ENCODE data around the gene ZNF738.

ZNF738 gene

DNA sequence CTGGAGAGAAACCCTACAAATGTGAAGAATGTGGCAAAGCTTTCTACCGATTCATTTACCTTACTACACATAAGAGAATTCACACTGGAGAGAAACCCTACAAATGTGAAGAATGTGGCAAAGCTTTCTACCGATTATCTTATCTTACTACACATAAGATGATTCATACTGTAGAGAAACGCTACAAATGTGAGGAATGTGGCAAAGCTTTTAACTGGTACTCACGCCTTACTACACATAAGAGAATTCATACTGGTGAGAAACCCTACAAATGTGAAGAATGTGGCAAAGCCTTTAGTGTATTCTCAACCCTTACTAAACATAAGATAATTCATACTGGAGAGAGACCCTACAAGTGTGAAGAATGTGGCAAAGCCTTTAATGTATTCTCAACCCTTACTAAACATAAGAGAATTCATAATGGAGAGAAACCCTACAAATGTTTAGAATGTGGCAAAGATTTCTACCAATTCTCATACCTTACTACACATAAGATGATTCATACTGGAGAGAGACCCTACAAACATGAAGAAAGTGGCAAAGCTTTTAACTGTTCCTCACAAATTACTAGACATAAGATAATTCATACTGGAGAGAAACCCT, 25.3 kb downstream of the ZNF738 start:
- no peak for DNase-seq (ENCODE audit: insufficient read length, low spot score)
- FAIRE-seq, result peak; percentile 36
- no peak for TF ChIP-seq POLR2A (IDR thresholded peaks at IDR 0.05; ENCODE audit: low read depth, low read length)

DNA sequence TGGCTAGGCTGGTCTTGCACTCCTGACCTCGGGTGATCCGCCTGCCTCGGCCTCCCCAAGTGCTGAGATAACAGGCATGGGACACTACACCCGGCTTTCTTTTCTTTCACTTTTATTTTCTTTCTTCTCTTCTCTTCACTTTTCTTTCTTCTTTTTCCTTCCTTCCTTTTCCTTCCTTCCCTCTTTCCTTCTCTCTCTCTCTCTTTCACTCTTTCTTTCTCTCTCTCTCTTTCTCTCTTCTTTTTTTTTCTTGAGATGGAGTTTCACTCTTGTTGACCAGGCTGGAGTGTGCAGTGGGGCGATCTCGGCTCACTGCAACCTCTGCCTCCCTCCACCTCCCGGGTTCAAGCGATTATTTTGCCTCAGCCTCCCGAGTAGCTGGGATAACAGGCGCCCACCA, 37.3 kb downstream of the ZNF738 start:
- DNase-seq (ENCODE audit: insufficient read length, low spot score) (no peak), FAIRE-seq (no peak)
- TF ChIP-seq POLR2A (IDR thresholded peaks at IDR 0.05; ENCODE audit: low read depth, low read length), result no peak

DNA sequence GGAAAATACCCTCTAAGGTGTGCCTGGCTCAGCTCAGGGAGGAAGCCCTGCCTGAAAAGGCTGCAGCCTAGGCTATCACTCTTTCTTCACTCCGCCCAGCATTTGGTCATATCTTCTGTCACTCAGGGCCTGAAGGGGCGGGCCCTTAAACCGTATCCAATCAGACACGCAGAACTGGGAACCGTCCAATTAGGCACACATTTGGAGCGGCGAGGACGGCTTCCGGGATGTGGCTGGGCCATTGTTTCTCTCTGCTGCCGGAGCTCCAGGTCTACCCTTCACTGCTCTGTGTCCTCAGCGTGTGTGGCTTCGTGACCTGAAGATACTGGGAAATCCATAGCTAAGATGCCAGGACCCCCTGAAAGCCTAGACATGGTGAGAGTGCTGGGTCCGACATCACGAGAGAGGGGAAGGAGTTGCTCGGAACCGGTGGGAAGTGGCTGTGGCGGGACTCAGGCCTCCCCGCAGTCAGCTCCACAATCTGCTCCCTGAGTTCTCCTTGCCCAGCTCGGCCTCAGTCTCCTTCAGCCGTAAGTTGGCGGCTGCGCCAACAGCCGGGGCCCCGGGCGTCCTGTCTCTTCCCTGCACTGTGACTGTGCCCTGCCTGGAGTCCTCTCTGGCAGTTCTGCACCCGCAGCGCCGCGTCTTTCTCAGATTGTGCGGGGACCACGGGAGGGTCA, 38.2 kb downstream of the ZNF738 start, which contains the start of gene ZNF493:
Gene ZNF493 (plus strand): TSS at position 241 of the 680 bp plus-strand sequence. CDS start 105 bp downstream, at position 346.
- DNase-seq (ENCODE audit: insufficient read length, low spot score) (peak; percentile 55), FAIRE-seq (peak; percentile 99)
- peak; percentile 45; the same call in 1 of the 2 replicates for TF ChIP-seq POLR2A (IDR thresholded peaks at IDR 0.05; ENCODE audit: low read depth, low read length)

DNA sequence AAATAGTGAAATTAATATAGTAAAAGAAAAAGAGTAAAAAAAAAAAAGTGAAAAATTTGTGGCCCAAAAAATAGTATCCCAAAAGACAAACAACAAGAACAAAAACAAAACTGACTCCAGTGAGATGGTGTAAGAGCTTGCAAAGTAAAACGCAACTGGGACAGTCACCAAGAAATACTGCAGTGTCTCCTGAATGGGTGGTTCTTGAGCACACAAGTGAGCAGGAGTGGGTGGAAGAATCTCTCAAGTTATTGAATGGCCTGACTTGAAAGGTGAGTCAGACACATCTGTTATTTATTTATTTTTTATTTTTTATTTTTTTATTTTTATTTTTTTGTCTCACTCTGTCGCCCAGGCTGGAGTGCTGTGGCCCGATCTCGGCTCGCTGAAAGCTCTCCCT, 40.1 kb downstream of the ZNF738 start:
- DNase-seq (ENCODE audit: insufficient read length, low spot score), result no peak
- no peak for FAIRE-seq
- TF ChIP-seq POLR2A (IDR thresholded peaks at IDR 0.05; ENCODE audit: low read depth, low read length), result no peak

DNA sequence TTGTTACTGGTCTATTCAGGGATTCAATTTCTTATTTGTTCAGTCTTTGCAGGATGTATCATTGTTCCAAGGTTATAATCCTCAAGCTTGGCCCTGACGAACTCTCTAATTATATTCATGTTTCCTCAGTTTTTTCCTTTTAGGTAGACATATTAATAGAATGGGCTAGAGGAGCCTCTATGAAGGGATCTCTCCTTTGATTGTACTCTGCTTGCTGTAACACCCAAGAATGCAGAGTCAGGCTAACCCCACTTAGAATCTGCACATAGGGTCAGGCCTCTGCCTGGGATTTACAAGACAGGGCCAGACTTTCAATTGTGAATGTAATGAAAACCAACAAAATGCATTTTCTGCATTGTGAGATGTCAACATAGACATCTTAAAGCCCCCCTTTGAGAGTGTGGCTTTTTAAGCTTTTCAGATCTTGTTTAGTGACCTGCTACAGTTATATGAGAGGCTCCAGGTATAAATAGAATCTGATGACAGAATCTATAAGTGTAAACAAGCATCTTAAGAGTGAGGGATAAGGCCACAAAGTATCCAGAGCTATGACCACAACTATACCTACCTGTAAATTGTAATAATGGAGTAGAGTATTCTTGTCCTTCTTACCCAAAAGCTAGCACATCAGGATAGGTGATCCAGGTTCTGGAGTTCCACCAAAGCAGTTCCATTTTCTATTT, 43.6 kb downstream of the ZNF738 start:
- FAIRE-seq, result no peak
- no peak for DNase-seq (ENCODE audit: insufficient read length, low spot score)
- TF ChIP-seq POLR2A (IDR thresholded peaks at IDR 0.05; ENCODE audit: low read depth, low read length), result no peak

DNA sequence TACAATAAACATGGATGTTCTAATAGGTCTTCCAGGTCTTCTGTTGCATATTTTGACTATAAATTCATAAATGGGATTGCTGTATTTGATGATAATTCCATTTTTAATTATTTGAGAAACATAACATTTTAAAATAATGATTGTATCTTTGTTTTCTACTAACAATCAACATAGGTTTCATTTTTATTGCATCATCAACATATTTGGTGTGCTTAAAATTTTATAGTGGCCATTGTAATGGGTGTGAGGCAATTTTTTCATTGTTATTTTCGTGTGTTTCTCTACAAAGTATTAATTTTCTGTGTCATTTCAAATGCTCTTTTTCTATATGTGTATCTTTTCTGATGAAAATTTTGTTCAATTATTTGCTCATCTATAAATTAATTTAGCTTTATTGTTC, 51.4 kb downstream of the ZNF738 start:
- FAIRE-seq (no peak), DNase-seq (ENCODE audit: insufficient read length, low spot score) (no peak)
- no peak for TF ChIP-seq POLR2A (IDR thresholded peaks at IDR 0.05; ENCODE audit: low read depth, low read length)

DNA sequence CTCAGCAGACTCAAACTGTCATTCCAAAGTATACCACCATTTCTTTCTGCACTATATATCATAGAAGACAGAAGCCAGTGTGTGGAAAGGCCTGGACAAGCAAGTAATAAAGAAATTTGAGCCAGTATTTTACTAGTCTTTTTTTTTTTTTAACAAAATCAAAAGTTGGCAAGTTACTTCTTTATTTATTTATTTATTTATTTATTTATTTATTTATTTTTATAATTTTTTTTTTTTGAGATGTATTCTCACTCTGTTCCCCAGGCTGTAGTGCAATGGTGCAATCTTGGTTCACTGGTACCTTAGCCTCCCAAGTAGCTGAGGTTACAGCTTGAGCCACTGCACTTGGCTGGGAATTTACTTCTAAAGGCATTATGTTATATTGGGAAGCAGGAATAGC, 63.4 kb downstream of the ZNF738 start:
- DNase-seq (ENCODE audit: insufficient read length, low spot score) (no peak), FAIRE-seq (no peak)
- no peak for TF ChIP-seq POLR2A (IDR thresholded peaks at IDR 0.05; ENCODE audit: low read depth, low read length)

DNA sequence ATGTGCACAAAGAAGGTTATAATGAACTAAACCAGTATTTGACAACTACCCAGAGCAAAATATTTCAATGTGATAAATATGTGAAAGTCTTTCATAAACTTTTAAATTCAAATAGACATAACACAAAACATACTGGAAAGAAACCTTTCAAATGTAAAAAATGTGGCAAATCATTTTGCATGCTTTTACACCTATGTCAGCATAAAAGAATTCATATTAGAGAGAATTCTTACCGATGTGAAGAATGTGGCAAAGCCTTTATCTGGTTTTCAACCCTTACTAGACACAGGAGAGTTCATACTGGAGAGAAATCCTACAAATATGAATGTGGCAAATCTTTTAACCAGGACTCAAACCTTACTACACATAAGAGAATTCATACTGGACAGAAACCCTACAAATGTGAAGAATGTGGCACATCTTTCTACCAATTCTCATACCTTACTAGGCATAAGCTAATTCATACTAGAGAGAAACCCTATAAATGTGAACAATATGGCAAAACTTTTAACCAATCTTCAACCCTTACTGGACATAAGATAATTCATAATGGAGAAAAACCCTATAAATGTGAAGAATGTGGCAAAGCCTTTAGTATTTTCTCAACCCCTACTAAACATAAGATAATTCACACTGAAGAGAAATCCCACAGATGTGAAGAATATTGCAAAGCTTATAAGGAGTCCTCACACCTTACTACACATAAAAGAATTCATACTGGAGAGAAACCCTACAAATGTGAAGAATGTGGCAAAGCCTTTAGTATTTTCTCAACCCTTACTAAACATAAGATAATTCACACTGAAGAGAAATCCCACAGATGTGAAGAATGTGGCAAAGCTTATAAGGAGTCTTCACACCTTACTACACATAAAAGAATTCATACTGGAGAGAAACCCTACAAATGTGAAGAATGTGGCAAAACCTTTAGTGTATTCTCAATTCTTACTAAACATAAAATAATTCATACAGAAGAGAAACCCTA, 64.5 kb downstream of the ZNF738 start:
- FAIRE-seq (no peak), DNase-seq (ENCODE audit: insufficient read length, low spot score) (no peak)
- TF ChIP-seq POLR2A (IDR thresholded peaks at IDR 0.05; ENCODE audit: low read depth, low read length), result no peak
